AG09309 (cell line): ENCODE measurements around the gene PMEPA1.

Experiments used
- DNase-seq: peaks from one replicate; pipeline ENCODE4 v3.0.0-alpha.2; 2010; ENCODE audit warnings: low read depth
- H3K4me3 ChIP-seq: 2 replicates; pipeline ENCODE4 v1.5.1; 2011; ENCODE audit warnings: mild to moderate bottlenecking, low read depth, low read length, moderate library complexity; ENCODE audit not compliant: control insufficient read depth
- TF ChIP-seq, protein P1 (sequence below): IDR thresholded peaks from 2 replicates; pipeline ENCODE4 v1.5.1; 2011; ENCODE audit warnings: mild to moderate bottlenecking, low read depth, low read length, inconsistent platforms; ENCODE audit not compliant: insufficient read depth, control insufficient read depth; ENCODE audit errors: missing control alignments

The PMEPA1 gene

DNA sequence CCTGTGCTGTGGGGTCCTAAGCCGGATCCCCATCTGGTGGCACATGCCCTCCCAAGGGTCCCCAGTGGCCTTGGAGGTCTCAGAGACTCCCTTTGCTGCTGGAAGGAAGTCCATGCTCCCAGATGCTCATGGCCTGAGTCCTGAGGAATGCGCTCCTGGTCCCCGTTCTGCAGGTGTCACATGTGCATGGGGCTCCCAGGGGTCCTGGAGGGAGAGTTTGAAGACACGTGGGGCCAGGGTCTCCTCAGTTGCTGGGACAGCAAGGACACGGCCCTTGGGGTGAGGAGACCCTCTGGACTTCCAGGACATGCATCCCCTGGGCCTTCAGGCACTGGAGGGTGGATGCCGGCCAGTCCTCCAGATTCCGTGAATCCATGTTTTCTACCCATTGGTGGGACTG, 101.3 kb downstream of the PMEPA1 start:
- TF ChIP-seq, protein P1, sequence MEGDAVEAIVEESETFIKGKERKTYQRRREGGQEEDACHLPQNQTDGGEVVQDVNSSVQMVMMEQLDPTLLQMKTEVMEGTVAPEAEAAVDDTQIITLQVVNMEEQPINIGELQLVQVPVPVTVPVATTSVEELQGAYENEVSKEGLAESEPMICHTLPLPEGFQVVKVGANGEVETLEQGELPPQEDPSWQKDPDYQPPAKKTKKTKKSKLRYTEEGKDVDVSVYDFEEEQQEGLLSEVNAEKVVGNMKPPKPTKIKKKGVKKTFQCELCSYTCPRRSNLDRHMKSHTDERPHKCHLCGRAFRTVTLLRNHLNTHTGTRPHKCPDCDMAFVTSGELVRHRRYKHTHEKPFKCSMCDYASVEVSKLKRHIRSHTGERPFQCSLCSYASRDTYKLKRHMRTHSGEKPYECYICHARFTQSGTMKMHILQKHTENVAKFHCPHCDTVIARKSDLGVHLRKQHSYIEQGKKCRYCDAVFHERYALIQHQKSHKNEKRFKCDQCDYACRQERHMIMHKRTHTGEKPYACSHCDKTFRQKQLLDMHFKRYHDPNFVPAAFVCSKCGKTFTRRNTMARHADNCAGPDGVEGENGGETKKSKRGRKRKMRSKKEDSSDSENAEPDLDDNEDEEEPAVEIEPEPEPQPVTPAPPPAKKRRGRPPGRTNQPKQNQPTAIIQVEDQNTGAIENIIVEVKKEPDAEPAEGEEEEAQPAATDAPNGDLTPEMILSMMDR: no peak
- no peak for DNase-seq
- no peak overlapping the region for H3K4me3 ChIP-seq

DNA sequence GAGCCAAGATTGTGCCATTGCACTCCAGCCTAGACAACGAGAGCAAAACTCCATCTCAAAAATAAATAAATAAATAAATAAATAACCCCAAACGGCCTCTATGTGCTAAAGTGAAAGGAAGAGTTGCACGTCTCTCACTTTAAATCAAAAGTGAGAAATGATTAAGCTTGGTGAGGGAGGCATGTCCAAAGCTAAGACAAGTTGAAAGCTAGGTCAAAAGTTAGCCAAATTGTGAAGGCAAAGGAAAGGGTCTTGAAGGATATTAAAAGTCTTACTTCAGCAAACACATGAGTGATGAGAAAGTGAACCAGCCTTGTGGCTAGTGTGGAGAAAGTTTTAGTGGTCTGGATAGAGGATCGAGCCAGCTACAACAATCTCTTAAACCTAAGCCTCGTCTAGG, 103.9 kb downstream of the PMEPA1 start:
- TF ChIP-seq, protein P1: no peak
- H3K4me3 ChIP-seq: no peak overlapping the region
- no peak for DNase-seq

DNA sequence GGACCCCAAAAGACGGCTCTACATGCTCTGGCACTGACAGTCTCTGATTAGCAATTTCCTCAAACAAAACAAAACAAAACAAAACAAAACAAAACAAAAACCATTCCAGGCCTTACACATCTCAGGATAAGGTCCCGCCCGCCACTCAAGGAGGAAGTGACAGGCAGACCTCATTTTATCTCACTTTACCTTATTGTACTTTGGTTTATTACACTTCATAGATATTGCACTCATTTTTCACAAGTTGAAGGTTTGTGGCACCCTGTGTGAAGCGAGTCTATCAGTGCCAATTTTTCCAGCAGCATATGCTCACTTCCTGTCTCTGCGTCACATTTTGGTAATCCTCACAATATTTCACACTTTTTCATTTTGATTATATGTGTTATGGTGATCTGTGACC, 104.8 kb downstream of the PMEPA1 start:
- DNase-seq: no peak
- H3K4me3 ChIP-seq: no peak overlapping the region
- TF ChIP-seq, protein P1: no peak

DNA sequence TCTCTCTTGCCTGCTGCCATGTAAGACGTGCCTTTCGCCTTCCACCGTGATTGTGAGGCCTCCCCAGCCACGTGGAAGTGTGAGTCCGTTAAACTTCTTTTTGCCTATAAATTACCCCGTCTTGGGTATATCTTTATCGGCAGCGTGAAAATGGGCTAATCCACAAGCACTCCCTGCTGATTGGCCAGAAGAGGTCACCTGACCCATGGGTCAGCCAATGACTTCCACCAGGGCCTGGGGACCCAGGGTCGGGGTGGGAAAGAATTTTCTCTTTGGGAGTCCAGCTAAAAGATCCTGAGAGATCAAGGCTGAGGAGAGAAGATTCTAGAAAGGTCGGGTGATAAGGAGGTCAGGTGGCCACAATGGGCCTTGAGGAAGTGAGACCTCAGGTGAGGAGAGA, 106.7 kb downstream of the PMEPA1 start:
- TF ChIP-seq, protein P1: no peak
- DNase-seq: no peak

DNA sequence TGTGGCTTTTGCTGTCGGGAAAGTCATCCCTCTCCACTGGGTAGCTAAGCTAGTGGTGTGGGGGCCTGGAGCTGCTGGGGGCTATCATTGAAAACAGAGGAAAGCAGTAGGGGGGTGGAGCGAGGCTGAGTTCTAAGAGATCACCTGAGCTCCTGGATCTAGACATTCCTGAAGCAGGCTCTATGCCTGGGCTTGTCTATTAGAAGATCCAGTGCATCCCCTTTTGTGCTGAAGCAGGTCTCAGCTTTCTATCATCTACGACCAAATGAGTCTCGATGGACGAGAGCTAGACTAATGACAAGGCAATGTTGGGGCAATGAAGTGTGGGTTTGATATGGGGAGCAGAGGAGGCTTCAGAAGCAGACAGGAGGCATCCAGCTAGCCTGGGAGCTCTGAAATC, 108.1 kb downstream of the PMEPA1 start:
- DNase-seq: no peak
- no peak overlapping the region for H3K4me3 ChIP-seq
- TF ChIP-seq, protein P1: no peak

More for the DNA sequence above, 106.7 kb downstream of the PMEPA1 start:
- no peak overlapping the region for H3K4me3 ChIP-seq

DNA sequence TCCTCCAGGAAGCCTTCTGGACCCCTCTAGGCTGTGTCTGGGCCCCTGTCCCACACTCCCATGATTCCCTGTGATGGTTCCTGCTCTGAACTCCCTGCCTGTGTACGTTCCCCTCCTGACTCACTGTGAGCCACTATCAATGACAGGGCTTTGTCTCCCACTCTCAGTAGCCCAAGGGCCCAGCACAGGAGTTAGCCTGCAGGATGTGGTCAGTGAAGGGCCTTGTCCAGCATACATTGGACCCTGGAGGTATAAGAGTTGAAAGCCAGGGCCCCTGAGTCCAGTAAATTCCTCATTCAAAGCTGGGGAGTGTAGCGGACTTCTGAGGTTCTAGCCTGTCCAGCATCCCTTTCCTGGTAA, 108.6 kb downstream of the PMEPA1 start:
- TF ChIP-seq, protein P1: no peak
- H3K4me3 ChIP-seq: no peak overlapping the region
- DNase-seq: no peak
